Osteoblast (primary cell): ENCODE results near the gene COMMD2. TPM values are rescaled to one million over a fixed set of nuclear protein-coding genes. Genes with fewer than 3 reads are reported as not detected.

Experiments
- DNase-seq: peaks from one replicate; pipeline ENCODE4 v3.0.0; 2011; ENCODE audit warnings: low spot score, mixed read lengths; ENCODE audit not compliant: insufficient read length; ENCODE audit errors: missing footprints
- H2AFZ ChIP-seq: 2 replicates; pipeline ENCODE4 v1.6.0; 2011; ENCODE audit warnings: mild to moderate bottlenecking, low read length
- H3K27ac ChIP-seq: 2 replicates; pipeline ENCODE4 v1.5.1; 2011; ENCODE audit warnings: mild to moderate bottlenecking, low read depth, low read length, moderate library complexity
- H3K27me3 ChIP-seq: 2 replicates; pipeline ENCODE4 v1.6.0; 2012; ENCODE audit warnings: mild to moderate bottlenecking, control low read depth, inconsistent platforms, low read length, moderate library complexity; ENCODE audit not compliant: insufficient read depth
- H3K36me3 ChIP-seq: 2 replicates; pipeline ENCODE4 v1.5.1; 2011; ENCODE audit warnings: mild to moderate bottlenecking, low read length, control low read depth, moderate library complexity; ENCODE audit not compliant: insufficient read depth
- H3K4me1 ChIP-seq: 2 replicates; pipeline ENCODE4 v1.5.1; 2011; ENCODE audit warnings: mild to moderate bottlenecking, low read length, control low read depth, moderate library complexity; ENCODE audit not compliant: insufficient read depth
- H3K4me2 ChIP-seq: 2 replicates; pipeline ENCODE4 v1.6.0; 2011; ENCODE audit warnings: mild to moderate bottlenecking, low read length; ENCODE audit not compliant: insufficient read depth
- H3K4me3 ChIP-seq: fragments of 200-600 bp; sonication (generic); 3 replicates; pipeline ENCODE4 v1.5.1; 2012; ENCODE audit warnings: mild to moderate bottlenecking, low read length, inconsistent platforms; ENCODE audit not compliant: insufficient read depth
- H3K79me2 ChIP-seq: 2 replicates; pipeline ENCODE4 v1.6.0; 2012; ENCODE audit warnings: mild to moderate bottlenecking, low read length, control low read depth, inconsistent platforms; ENCODE audit not compliant: insufficient read depth
- H3K9me3 ChIP-seq: 2 replicates; pipeline ENCODE4 v1.5.1; 2011; ENCODE audit warnings: low read depth, low read length, control low read depth
- H4K20me1 ChIP-seq: 2 replicates; pipeline ENCODE4 v1.6.0; 2012; ENCODE audit warnings: mild to moderate bottlenecking, low read length, control low read depth; ENCODE audit not compliant: insufficient read depth
- total RNA-seq: library from RNA; depleted of rRNA; stranded (reverse); fragments of >200 nt; gene quantifications from 2 replicates; pipeline ENCODE4 v1.2.3, GENCODE V29; 2012
- TF ChIP-seq, protein P1 (sequence below): IDR thresholded peaks from 2 replicates; pipeline ENCODE4 v1.5.1; 2011; ENCODE audit warnings: mild to moderate bottlenecking, low read depth, low read length, moderate library complexity; ENCODE audit errors: extremely low read depth

COMMD2 gene
- total RNA-seq, 1 donor, result 38.4 TPM

DNA sequence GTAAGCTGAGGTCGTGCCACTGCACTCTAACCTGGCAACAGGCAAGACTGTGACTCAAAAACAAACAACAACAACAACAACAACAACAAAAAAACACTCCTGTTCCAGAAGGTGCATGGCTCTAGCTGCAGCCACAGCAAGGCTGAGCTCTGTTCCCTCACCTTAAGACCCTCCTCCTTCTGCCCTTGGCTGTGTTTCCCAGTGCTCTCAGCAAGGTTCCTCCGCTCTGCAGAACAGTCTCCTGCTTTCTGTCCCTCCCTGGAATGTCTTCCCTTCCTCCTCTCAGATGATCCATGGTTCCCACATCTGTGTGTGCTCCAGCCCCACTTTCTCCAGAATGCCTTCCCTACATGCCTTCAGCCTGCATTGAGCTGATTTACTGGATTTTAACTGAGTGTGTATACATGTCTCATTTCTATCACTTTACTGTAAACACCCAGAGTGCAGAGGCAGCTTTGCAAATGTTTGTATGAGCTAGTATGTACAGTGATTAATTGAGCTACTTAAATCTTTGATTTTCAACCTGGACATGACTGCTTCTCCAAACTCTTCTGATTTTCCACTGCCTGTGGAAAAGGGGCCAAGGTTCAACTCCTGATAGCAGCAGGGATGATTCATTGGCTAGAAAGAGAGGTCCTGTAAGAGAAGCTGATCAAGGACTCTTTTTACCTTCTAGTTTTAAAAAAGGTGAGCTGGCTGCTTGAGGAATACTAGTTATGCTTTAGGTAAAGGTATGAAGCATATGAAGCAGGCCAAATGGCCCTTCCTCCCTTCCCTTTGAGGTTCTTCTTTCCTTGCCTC lies 25.3 kb upstream of the COMMD2 start:
- Histone ChIP-seq H3K9me3 (no peaks in the 10 kb centered on the region), H2AFZ (peak overlapping the region; percentile 12), H3K27ac (no peak overlapping the region), H3K27me3 (no peaks in the 10 kb centered on the region), H4K20me1 (no peaks in the 10 kb centered on the region), H3K79me2 (no peaks in the 10 kb centered on the region), H3K4me1 (no peaks in the 10 kb centered on the region), H3K36me3 (no peaks in the 10 kb centered on the region), H3K4me3 (no peak overlapping the region), H3K4me2 (no peak overlapping the region)
- no peak for DNase-seq
- TF ChIP-seq, protein P1, sequence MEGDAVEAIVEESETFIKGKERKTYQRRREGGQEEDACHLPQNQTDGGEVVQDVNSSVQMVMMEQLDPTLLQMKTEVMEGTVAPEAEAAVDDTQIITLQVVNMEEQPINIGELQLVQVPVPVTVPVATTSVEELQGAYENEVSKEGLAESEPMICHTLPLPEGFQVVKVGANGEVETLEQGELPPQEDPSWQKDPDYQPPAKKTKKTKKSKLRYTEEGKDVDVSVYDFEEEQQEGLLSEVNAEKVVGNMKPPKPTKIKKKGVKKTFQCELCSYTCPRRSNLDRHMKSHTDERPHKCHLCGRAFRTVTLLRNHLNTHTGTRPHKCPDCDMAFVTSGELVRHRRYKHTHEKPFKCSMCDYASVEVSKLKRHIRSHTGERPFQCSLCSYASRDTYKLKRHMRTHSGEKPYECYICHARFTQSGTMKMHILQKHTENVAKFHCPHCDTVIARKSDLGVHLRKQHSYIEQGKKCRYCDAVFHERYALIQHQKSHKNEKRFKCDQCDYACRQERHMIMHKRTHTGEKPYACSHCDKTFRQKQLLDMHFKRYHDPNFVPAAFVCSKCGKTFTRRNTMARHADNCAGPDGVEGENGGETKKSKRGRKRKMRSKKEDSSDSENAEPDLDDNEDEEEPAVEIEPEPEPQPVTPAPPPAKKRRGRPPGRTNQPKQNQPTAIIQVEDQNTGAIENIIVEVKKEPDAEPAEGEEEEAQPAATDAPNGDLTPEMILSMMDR, result no peak

DNA sequence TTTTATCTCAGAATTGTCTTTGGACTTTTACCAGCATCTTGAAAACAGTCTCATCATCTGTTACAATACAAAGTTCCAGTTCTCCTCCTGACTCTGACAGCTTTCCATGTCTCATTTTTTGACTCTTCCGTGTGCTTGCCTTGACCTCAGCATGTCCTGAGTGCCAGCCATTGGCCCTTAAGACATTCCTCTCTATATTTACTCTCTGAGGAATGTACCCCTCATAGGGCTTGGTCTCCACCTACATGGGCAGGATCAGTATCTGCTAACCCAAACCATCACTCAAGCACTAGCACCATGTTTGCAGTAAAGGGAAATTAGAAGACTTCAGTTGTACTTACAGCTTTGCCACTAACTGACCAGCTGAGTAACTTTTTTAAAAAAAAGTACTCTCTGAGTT lies 23.9 kb upstream of the COMMD2 start:
- H3K36me3 ChIP-seq, result no peaks in the 10 kb centered on the region
- H3K27ac ChIP-seq, result no peak overlapping the region
- TF ChIP-seq, protein P1, result no peak
- no peak overlapping the region for H3K4me3 ChIP-seq
- no peak for DNase-seq
- H3K27me3 ChIP-seq, result no peaks in the 10 kb centered on the region
- H3K4me2 ChIP-seq, result no peak overlapping the region
- H4K20me1 ChIP-seq, result no peaks in the 10 kb centered on the region
- H3K79me2 ChIP-seq, result no peaks in the 10 kb centered on the region
- H3K9me3 ChIP-seq, result no peaks in the 10 kb centered on the region
- no peak overlapping the region for H2AFZ ChIP-seq
- H3K4me1 ChIP-seq, result no peaks in the 10 kb centered on the region

- Histone ChIP-seq H3K4me2 (no peak overlapping the region), H3K4me1 (no peaks in the 10 kb centered on the region), H3K4me3 (no peak overlapping the region), H2AFZ (peak overlapping the region; percentile 11), H3K27ac (no peak overlapping the region), H3K9me3 (no peaks in the 10 kb centered on the region), H3K36me3 (no peaks in the 10 kb centered on the region), H4K20me1 (no peaks in the 10 kb centered on the region), H3K79me2 (no peaks in the 10 kb centered on the region), H3K27me3 (no peaks in the 10 kb centered on the region)
- DNase-seq, result no peak
- TF ChIP-seq, protein P1, result no peak
Observed at GRCh38 chr3:149772861-149773260, 20.6 kb upstream of the COMMD2 start.

GRCh38 chr3:149771652-149772271 lies 19.5 kb upstream of the COMMD2 start:
- H3K36me3 ChIP-seq, result no peaks in the 10 kb centered on the region
- H3K27me3 ChIP-seq, result no peaks in the 10 kb centered on the region
- no peak for DNase-seq
- no peaks in the 10 kb centered on the region for H3K9me3 ChIP-seq
- TF ChIP-seq, protein P1, result peak; percentile 89
- no peaks in the 10 kb centered on the region for H3K79me2 ChIP-seq
- no peak overlapping the region for H3K4me3 ChIP-seq
- no peaks in the 10 kb centered on the region for H3K4me1 ChIP-seq
- no peak overlapping the region for H2AFZ ChIP-seq
- H3K4me2 ChIP-seq, result no peak overlapping the region
- H3K27ac ChIP-seq, result no peak overlapping the region
- H4K20me1 ChIP-seq, result no peaks in the 10 kb centered on the region
